ENCODE data around the gene SUSD2.

Gene SUSD2

GRCh38 chr22:24178021-24178431 is 3.3 kb upstream of the SUSD2 start:
- Histone ChIP-seq H3K4me1 (ENCODE audit: low read length) (peaks cover 13% of the 10 kb centered on the region), H3K36me3 (replicated peaks; ENCODE audit: low read depth, low read length) (peaks cover 7% of the 10 kb centered on the region), H4K20me1 (ENCODE audit: insufficient read depth, low read length) (no peaks in the 10 kb centered on the region), H3K79me2 (ENCODE audit: low read length) (no peaks in the 10 kb centered on the region), H3K9ac (ENCODE audit: low read length) (no peak overlapping the region), H3K4me3 (ENCODE audit: low read length) (no peak overlapping the region), H3K27ac (ENCODE audit: low read length) (no peak overlapping the region), H3K9me3 (ENCODE audit: insufficient read depth, low read length) (no peaks in the 10 kb centered on the region), H3K4me2 (ENCODE audit: low read length) (no peak overlapping the region), H2AFZ (ENCODE audit: low read depth, low read length) (no peak overlapping the region), H3K27me3 (ENCODE audit: low read depth, low read length) (no peaks in the 10 kb centered on the region)
- TF ChIP-seq CTCF (IDR thresholded peaks at IDR 0.05; ENCODE audit: low read depth, low read length), result no peak
- TF ChIP-seq EZH2phosphoT487 (IDR thresholded peaks at IDR 0.05; ENCODE audit: low read depth), result no peak

- Histone ChIP-seq H3K9me3 (ENCODE audit: insufficient read depth, low read length) (no peaks in the 10 kb centered on the region), H3K27ac (ENCODE audit: low read length) (no peak overlapping the region), H3K9ac (ENCODE audit: low read length) (no peak overlapping the region), H3K4me3 (ENCODE audit: low read length) (no peak overlapping the region), H4K20me1 (ENCODE audit: insufficient read depth, low read length) (no peaks in the 10 kb centered on the region), H3K4me1 (ENCODE audit: low read length) (peaks cover 20% of the 10 kb centered on the region), H3K36me3 (replicated peaks; ENCODE audit: low read depth, low read length) (peaks cover 7% of the 10 kb centered on the region), H3K4me2 (ENCODE audit: low read length) (no peak overlapping the region), H3K27me3 (ENCODE audit: low read depth, low read length) (no peaks in the 10 kb centered on the region), H2AFZ (ENCODE audit: low read depth, low read length) (no peak overlapping the region), H3K79me2 (ENCODE audit: low read length) (no peaks in the 10 kb centered on the region)
- TF ChIP-seq CTCF (IDR thresholded peaks at IDR 0.05; ENCODE audit: low read depth, low read length), result peak; percentile 61
- TF ChIP-seq EZH2phosphoT487 (IDR thresholded peaks at IDR 0.05; ENCODE audit: low read depth), result no peak
Measured at GRCh38 chr22:24178502-24179440, 2.5 kb upstream of the SUSD2 start.

- Histone ChIP-seq H3K9ac (ENCODE audit: low read length) (no peak overlapping the region), H3K4me1 (ENCODE audit: low read length) (peaks cover 27% of the 10 kb centered on the region), H2AFZ (ENCODE audit: low read depth, low read length) (no peak overlapping the region), H3K27ac (ENCODE audit: low read length) (no peak overlapping the region), H3K27me3 (ENCODE audit: low read depth, low read length) (no peaks in the 10 kb centered on the region), H3K79me2 (ENCODE audit: low read length) (no peaks in the 10 kb centered on the region), H4K20me1 (ENCODE audit: insufficient read depth, low read length) (no peaks in the 10 kb centered on the region), H3K9me3 (ENCODE audit: insufficient read depth, low read length) (no peaks in the 10 kb centered on the region), H3K4me2 (ENCODE audit: low read length) (no peak overlapping the region), H3K4me3 (ENCODE audit: low read length) (no peak overlapping the region), H3K36me3 (replicated peaks; ENCODE audit: low read depth, low read length) (peaks cover 7% of the 10 kb centered on the region)
- TF ChIP-seq CTCF (IDR thresholded peaks at IDR 0.05; ENCODE audit: low read depth, low read length), result no peak
- TF ChIP-seq EZH2phosphoT487 (IDR thresholded peaks at IDR 0.05; ENCODE audit: low read depth), result no peak
Measured at GRCh38 chr22:24179478-24180210, 1.6 kb upstream of the SUSD2 start.
